Astrocyte of the cerebellum (primary cell): ENCODE measurements around the gene CLEC2D.
"Not testable (repeated sequence)": the region's sequence is repeated elsewhere in the genome, so short reads cannot be mapped to it uniquely, and the experiment has no call there.

Experiments
- DNase-seq: peaks from one replicate; pipeline ENCODE4 v3.0.0-alpha.2; 2011; ENCODE audit warnings: low read depth
- H3K4me3 ChIP-seq: 2 replicates; pipeline ENCODE4 v1.5.1; 2011; ENCODE audit warnings: mild to moderate bottlenecking, low read depth, low read length, moderate library complexity
- CTCF ChIP-seq: IDR thresholded peaks from 2 replicates; pipeline ENCODE4 v1.5.1; 2012; ENCODE audit warnings: low read length, low read depth, moderate library complexity, mild to moderate bottlenecking; ENCODE audit errors: missing control alignments
- in situ Hi-C: cut with HindIII; loops from 2 replicates; pipeline ENCODE4 v1.10.0; 2017; ENCODE audit warnings: low sequenced_read_pairs

Gene CLEC2D

GRCh38 chr12:9634969-9635754 lies 34.4 kb upstream of the CLEC2D start:
- no peak for DNase-seq
- H3K4me3 ChIP-seq: no peak overlapping the region
- no peak for TF ChIP-seq CTCF
- in situ Hi-C loops: loop anchor here (5.0 kb wide), 1 partner anchor 62 kb away; no protein-coding TSS in a partner anchor

DNA sequence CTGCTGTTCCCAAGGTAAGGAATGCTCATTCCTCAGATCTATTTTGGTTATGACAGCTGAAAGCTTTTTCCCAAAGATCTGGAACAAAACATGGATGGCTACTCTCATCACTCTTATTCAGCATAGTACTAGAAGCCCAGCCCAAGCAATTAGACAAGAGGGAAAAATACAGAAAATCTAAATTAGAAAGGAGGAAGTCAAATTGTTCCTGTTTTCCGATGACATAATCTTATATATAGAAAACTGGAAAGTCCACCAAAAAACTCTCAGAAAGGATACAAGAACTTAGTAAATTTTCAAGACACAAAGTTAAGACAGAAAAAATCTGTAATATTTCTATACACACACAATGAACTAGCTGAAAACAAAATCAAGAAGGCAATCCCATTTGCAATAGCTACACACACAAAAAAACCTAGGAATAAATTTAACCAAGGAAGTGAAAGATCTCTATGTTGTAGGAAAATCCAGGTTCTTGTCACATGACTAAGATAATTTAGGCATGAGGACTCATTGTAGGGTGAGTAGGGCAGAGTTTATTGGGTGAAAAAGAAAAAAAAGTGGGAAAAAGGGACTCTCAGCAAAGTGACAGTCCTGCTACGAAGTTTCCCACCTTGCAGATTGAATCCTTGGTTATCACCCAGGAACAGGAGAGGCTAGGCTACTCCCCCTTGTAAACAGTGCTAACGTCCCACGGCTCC lies 33.2 kb upstream of the CLEC2D start:
- no peak for DNase-seq
- in situ Hi-C loops: loop anchor here (5.0 kb wide), 1 partner anchor 61 kb away; no protein-coding TSS in a partner anchor
- TF ChIP-seq CTCF: no peak
- no peak overlapping the region for H3K4me3 ChIP-seq

DNA sequence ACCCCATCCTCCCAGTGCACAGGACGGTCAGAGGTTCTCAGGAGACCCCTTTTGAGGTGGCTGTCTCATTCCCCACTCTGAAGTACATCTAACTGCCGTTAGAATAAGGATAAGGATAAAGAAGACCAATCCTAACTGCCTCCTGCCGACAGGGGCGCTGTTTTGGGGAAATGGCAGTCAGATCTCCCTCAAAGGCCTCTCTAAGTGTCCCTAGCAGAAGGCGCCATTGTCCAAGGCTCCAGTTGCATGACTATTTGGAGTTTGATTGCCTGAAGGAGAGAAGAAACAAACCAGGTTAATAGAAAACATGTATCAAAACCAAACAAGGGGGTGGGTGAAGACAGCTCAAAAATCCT lies 32.7 kb upstream of the CLEC2D start:
- in situ Hi-C loops: loop anchor here (5.0 kb wide), 1 partner anchor 60 kb away; no protein-coding TSS in a partner anchor
- no peak for TF ChIP-seq CTCF
- no peak overlapping the region for H3K4me3 ChIP-seq
- DNase-seq: no peak

- H3K4me3 ChIP-seq: no peak overlapping the region
- in situ Hi-C loops: no loop called here
- no peak for DNase-seq
- no peak for TF ChIP-seq CTCF
Observed at GRCh38 chr12:9640024-9640423, 29.5 kb upstream of the CLEC2D start.

DNA sequence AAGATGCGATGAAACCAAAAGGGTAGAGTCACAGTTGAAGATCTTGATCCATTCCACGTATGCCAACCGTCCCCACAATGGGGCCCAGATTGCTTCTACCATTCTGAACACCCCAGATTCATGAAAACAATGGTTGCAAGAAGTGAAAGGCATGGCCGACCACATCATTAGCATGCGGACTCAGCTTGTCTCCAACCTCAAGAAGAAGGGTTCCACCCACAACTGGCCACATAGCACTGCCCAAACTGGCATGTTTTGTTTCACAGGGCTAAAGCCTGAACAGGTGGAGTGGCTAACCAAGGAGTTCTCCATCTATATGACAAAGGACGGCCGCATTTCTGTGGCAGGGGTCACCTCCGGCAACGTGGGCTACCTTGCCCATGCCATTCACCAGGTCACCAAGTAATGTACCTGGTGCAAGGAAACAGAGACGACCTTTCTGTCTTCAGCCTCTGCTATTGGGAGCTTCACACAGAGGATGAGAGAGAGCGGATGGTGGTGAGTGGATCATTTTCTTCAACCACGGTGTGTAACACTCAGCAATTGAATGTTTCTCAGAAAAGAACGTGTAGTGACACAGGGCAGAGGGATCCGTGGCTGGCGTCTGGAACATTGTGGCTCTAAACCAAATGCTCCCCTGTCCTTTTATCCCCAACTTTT lies 26.8 kb upstream of the CLEC2D start:
- no peak for DNase-seq
- H3K4me3 ChIP-seq: no peak overlapping the region
- no peak for TF ChIP-seq CTCF
- in situ Hi-C loops: no loop called here

DNA sequence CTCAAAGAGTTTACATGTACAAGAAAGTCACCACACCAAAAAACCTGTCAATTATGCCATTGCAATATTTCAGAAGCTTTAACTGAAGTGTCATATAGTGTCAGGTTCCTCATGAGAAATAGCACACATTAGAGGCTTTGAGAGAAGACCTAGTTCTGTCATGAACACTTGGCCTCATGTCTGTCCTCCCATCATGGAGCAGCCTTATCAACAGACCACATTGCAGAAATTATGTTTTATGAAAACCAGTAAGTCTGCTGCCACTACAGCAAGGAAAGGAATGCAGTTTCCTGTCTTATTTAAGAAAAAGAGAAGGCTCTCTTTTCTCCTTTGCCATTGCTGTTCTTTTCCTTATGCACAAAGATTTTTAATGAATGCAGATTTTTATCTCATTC lies 26.2 kb upstream of the CLEC2D start:
- DNase-seq: no peak
- in situ Hi-C loops: no loop called here
- no peak overlapping the region for H3K4me3 ChIP-seq
- no peak for TF ChIP-seq CTCF

DNA sequence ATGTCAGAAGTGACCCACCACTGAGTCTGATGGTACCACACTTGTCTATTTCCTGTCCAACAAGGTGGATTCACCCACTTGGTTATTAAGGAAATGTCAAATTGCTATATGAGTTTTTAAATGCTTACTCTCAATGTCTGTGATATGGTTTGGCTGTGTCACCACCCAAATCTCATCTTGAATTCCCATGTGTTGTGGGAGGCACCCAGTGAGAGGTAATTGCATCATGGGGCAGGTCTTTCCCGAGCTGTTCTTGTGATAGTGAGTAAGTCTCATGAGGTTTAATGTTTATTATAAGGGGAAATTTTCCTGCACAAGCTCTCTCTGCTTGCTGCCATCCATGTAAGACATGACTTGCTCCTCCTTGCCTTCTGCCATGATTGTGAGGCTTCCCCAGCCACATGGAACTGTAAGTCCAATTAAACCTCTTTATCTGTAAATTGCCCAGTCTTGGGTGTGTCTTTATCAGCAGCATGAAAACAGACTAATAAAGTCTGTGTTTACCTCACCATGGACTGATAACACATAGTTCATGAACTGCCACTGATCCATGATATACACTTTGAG lies 24.4 kb upstream of the CLEC2D start:
- in situ Hi-C loops, H3K4me3 ChIP-seq, DNase-seq: not testable (repeated sequence)
